Osteocyte (in vitro differentiated cells): ENCODE results near the gene AP4E1. TPM values are rescaled to one million over a fixed set of nuclear protein-coding genes. Genes with fewer than 3 reads are reported as not detected.

Source experiments
- DNase-seq: peaks from one replicate; pipeline ENCODE4 v3.0.0; 2021; ENCODE audit warnings: mixed read lengths; ENCODE audit not compliant: unreplicated experiment; ENCODE audit errors: extremely low spot score
- H3K27ac Mint-ChIP-seq: one replicate; pipeline ENCODE4 v1.8.0; 2021; ENCODE audit warnings: mild to moderate bottlenecking, mixed read lengths; ENCODE audit not compliant: unreplicated experiment
- H3K27me3 Mint-ChIP-seq: one replicate; pipeline ENCODE4 v1.8.0; 2021; ENCODE audit warnings: mixed read lengths; ENCODE audit not compliant: unreplicated experiment
- H3K36me3 Mint-ChIP-seq: one replicate; pipeline ENCODE4 v1.8.0; 2021; ENCODE audit warnings: mixed read lengths; ENCODE audit not compliant: unreplicated experiment
- H3K4me1 Mint-ChIP-seq: one replicate; pipeline ENCODE4 v1.8.0; 2021; ENCODE audit warnings: mixed read lengths; ENCODE audit not compliant: unreplicated experiment
- H3K4me3 Mint-ChIP-seq: one replicate; pipeline ENCODE4 v1.8.0; 2021; ENCODE audit warnings: mild to moderate bottlenecking, moderate library complexity, mixed read lengths; ENCODE audit not compliant: unreplicated experiment
- H3K9me3 Mint-ChIP-seq: one replicate; pipeline ENCODE4 v1.8.0; 2021; ENCODE audit warnings: mixed read lengths; ENCODE audit not compliant: unreplicated experiment
- CTCF ChIP-seq: fragments of 200-600 bp; sonication (generic); IDR thresholded peaks from 2 replicates; pipeline ENCODE4 v1.5.0; 2021; ENCODE audit warnings: antibody characterized with exemption, mild to moderate bottlenecking, moderate library complexity
- total RNA-seq: library from RNA; stranded (reverse); gene quantifications from 2 replicates; pipeline ENCODE4 v1.2.1, GENCODE V29; 2021

Gene AP4E1
- total RNA-seq, 1 donor from 2014 or later = 12.3 TPM

GRCh38 chr15:50993598-50993997, 85.1 kb downstream of the AP4E1 start:
- no peak overlapping the region for H3K27ac Mint-ChIP-seq
- DNase-seq = no peak
- H3K4me1 Mint-ChIP-seq = no peaks in the 10 kb centered on the region
- no peak overlapping the region for H3K4me3 Mint-ChIP-seq
- no peaks in the 10 kb centered on the region for H3K27me3 Mint-ChIP-seq
- H3K36me3 Mint-ChIP-seq = peaks cover 37% of the 10 kb centered on the region
- TF ChIP-seq CTCF = no peak
- no peaks in the 10 kb centered on the region for H3K9me3 Mint-ChIP-seq

GRCh38 chr15:50996641-50997040, 88.2 kb downstream of the AP4E1 start:
- H3K4me3 Mint-ChIP-seq = no peak overlapping the region
- DNase-seq = no peak
- H3K9me3 Mint-ChIP-seq = no peaks in the 10 kb centered on the region
- no peaks in the 10 kb centered on the region for H3K4me1 Mint-ChIP-seq
- no peaks in the 10 kb centered on the region for H3K27me3 Mint-ChIP-seq
- H3K27ac Mint-ChIP-seq = no peak overlapping the region
- H3K36me3 Mint-ChIP-seq = peaks cover 49% of the 10 kb centered on the region
- no peak for TF ChIP-seq CTCF

GRCh38 chr15:50997371-50998051, 89.0 kb downstream of the AP4E1 start:
- H3K4me3 Mint-ChIP-seq = no peak overlapping the region
- no peak overlapping the region for H3K27ac Mint-ChIP-seq
- TF ChIP-seq CTCF = no peak
- no peaks in the 10 kb centered on the region for H3K4me1 Mint-ChIP-seq
- DNase-seq = no peak
- H3K9me3 Mint-ChIP-seq = no peaks in the 10 kb centered on the region
- no peaks in the 10 kb centered on the region for H3K27me3 Mint-ChIP-seq
- H3K36me3 Mint-ChIP-seq = peaks cover 54% of the 10 kb centered on the region

- Mint-ChIP-seq H3K27ac (no peak overlapping the region), H3K9me3 (peaks cover 16% of the 10 kb centered on the region), H3K4me3 (no peak overlapping the region), H3K27me3 (no peaks in the 10 kb centered on the region), H3K4me1 (no peaks in the 10 kb centered on the region), H3K36me3 (peaks cover 44% of the 10 kb centered on the region)
- DNase-seq = no peak
- no peak for TF ChIP-seq CTCF
These were observed 95.6 kb downstream of the AP4E1 start for GRCh38 chr15:51004103-51004551.

GRCh38 chr15:51006336-51006985, 98.0 kb downstream of the AP4E1 start:
- no peak for TF ChIP-seq CTCF
- Mint-ChIP-seq H3K9me3 (peaks cover 27% of the 10 kb centered on the region), H3K36me3 (peaks cover 48% of the 10 kb centered on the region), H3K27ac (no peak overlapping the region), H3K4me3 (no peak overlapping the region), H3K27me3 (no peaks in the 10 kb centered on the region), H3K4me1 (no peaks in the 10 kb centered on the region)
- DNase-seq = no peak
